Left renal pelvis (tissue), 4 donors: ENCODE measurements around the gene TMEM170A. TPM values are rescaled to one million over a fixed set of nuclear protein-coding genes. Genes with fewer than 3 reads are reported as not detected.
A peak's percentile ranks its signal among the peaks of the same experiment; 100 is the strongest.
"Not testable (repeated sequence)": the region's sequence is repeated elsewhere in the genome, so short reads cannot be mapped to it uniquely, and the experiment has no call there.

Experiments
- DNase-seq, 4 donors: peaks; one replicate each; pipeline ENCODE4 v3.0.0-alpha.2; 2013; ENCODE audit warnings: low read depth in 4 of 4, low spot score in 3 of 4
- polyA plus RNA-seq, 4 donors: library from polyadenylated mRNA; unstranded; fragments of 120-200 nt; gene quantifications; one replicate each; pipeline ENCODE4 v1.2.1, GENCODE V29; 2013; ENCODE audit not compliant: insufficient read length in 4 of 4

TMEM170A gene, protein sequence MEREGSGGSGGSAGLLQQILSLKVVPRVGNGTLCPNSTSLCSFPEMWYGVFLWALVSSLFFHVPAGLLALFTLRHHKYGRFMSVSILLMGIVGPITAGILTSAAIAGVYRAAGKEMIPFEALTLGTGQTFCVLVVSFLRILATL
- polyA plus RNA-seq, result 10 to 100 TPM; 32.8 to 45.3 (median 40.3) TPM

DNA sequence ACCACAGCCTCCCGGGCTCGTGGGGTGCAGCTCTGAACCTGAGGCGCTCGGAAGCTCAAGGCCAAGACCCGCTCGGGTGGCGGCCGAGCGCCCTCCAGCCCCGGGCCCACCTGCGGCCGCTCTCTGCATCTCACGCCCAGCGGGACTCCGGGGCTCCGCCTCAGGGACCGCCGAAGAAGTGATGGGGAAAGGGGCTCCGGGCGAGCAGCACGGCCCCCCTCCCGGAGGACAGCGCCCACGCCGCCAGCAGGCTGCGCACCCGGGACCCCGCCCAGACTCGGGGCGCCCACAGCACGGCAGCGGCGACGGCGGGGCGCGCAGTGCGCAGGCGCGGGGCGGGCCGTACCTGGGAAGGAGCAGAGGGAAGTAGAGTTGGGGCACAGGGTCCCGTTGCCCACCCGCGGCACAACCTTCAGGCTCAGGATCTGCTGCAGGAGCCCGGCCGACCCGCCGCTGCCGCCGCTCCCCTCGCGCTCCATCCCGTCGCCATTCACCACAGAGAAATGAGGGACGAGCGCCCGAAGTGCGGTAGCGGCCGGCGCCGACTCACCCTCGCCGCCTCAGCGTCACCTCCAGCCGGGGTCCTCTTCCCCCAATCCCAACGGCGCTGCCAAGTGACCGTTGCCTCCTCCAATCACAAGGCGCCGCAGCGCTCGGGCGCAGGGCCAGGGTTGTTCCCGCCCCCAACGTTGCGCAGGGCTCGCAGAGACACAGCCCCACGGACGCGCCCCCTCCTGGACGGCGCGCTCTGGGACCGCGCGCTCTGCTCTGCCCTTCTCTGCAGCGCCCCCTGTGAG, at the start of gene TMEM170A:
TSS of gene TMEM170A (minus strand) at position 568 of the 797 bp plus-strand sequence. CDS start at position 479, 89 bp downstream.
- peak; percentile 97 to 98 (median 98) for DNase-seq

DNA sequence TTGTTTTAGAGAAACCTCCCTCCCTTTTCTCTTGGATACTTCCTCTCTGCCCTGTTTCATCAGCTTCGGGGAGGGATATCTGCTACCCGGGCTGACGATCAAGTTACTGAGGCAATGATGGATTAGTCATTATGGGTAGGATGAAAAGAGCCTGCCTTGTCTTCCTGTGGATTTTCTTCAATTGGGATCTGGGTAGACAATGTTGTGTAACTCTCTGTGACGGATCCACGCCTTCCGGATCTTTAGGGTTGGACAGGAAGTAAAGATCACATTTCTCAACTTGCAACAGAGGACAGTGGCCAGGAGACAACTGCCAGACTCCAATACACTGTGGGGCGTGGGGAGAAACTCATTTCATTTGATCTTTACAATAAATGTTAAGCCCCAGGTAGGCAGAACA, 42.1 kb upstream of the TMEM170A start:
- no peak for DNase-seq

DNA sequence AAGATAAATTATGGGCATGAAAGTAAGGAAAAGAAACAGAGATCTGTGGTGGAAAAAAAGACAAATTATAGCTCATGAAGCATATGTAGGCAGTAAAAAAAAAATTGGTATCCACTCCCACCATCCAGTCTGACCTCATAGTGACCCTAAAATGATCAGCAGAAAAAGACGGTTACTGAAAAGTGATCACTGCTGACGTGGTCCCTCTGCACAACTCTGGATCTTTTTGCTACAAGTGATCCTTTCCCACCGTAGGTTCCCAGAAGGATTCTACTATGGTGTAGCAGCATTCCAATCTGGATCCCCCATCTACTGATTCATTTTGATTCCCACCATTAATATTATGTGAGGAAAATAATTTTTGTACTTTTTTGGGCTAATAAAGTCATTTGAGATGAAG, 41.6 kb upstream of the TMEM170A start:
- no peak for DNase-seq

DNA sequence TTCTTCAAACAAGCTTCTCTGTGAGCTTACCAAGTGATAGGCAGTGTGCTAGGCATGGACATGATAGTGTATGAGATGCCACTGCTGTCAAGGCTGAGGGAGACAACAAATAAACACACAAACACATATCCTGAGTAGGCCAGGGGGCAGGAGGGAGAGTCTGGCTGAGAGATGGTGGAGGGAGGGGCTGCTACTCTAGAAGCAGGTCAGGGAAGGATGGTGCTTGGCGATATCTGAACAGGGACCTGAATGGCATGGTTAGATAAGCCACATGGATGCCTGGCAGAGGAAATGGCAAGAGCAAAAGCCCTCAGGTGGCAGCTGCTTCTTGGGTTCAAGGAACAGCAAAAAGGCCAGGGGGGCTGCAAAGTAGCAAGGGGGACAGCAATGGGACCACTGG, 39.3 kb upstream of the TMEM170A start:
- no peak for DNase-seq

DNA sequence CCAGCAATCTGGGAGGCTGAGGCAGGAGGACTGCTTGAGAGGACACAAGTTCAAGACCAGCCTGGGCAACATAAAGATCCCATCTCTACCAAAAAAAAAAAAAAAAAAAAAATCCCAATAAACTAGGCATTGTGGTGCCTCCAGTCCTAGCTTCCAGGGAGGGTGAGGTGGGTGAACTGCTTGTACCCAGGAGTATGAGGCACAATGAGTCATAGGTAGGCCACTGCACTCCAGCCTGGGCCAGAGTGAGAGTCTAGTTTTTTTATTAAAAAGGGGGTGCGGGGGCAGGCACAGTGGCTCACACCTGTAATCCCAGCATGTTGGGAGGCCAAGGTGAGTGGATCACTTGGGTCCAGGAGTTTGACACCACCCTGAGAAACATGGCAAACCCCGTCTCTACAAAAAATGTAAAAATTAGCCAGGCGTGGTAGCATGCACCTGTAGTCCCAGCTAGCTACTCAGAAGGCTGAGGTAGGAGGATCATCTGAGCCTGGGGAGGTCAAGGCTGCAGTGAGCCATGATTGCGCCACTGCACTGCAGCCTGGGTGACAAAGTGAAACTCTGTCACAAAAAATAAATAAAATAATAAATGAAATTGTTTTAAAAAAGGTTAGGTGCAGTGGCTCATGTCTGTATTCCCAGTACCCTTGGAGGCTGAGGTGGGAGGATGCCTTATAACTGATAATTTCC, 38.6 kb upstream of the TMEM170A start:
- no peak for DNase-seq

DNA sequence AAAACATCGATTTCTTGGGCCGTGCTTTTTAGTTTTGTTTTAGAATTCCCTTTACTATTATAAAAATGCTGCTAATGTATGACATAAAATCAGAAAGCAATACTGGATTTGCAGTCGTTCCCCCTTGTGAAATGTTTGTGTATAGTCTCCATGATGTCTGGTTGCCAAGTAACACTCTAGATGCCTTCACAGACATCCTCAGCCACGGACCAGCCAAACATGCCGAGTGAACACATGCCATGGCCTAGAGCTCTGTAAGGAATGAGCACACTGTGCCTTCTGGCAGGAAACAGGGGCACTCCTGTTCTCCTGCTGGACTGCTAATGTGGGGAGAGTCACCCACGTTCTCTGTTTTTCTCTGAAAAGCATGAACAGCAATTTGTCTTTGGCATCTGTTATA, 37.3 kb upstream of the TMEM170A start:
- not testable (repeated sequence) for DNase-seq

DNA sequence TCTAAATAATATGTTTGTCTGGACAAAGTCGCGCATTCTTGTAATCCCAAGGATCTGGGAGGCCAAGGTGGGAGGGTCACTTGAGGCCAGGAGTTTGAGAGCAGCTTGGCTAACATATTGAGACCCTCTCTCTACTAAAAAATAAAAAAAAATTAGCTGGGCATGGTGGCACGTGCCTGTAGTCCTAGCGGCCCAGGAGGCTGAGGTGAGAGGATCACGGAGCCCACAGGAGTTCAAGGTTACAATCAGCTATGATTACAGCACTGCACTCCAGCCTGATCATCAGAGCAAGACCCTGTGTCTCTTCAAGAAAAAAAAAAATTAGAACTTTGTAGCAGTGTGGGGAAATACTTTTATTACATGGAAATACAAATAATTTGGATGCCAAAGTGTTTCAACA, 36.9 kb upstream of the TMEM170A start:
- DNase-seq, result no peak

DNA sequence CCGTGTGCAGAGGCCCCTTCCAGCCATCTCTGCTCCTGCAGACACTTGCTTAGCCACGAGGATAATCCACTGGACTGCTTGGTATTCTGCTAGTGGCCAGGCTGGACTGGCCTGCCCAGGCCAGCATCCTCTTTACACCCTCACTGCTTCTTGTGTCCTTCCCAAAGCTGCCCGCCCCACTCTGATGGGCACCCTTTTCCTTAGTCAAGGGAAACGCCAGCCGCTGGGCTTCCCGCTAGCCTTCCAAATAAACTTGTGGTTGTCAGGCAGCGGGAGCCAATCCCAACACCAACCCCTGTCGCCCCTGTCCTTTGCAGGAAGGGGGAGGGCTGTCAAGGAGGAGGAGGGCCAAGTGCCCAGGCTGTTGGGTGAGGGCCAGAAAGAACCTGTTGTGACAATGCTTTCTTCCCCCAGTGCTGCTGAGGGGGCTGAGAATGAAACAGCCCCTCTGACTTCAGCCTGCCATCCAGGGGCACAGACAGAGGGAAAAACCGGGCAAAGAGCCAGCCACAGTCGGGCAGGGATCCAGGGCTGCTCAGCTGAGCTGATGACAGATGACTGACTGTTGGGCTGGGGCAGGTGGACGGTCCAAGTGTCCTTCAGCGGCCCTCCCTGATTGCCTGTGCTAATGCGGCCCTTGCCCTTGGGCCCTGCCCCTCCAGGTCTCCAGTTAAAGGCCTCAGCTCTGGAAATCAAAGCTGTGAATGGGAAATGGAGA, 34.3 kb upstream of the TMEM170A start:
- DNase-seq, result not testable (repeated sequence)

DNA sequence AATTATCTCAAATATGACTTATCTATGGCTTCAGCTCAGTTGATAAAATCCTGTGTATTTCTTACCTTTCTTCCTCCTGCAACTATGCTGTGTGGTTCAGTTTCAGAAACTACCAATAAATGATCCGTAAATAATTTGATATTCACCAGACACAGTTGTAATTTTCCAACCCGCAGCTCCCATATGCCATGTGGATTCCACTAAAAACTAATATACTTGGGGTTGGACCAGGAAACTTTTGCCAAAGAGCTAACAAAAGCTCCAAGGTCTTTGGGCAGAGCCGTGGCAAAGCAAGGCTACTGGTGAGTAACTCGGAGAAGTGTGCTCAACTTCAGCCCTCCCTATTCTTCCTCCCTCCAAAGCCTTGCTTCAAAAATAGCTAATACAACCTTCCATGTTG, 33.1 kb upstream of the TMEM170A start:
- no peak for DNase-seq

DNA sequence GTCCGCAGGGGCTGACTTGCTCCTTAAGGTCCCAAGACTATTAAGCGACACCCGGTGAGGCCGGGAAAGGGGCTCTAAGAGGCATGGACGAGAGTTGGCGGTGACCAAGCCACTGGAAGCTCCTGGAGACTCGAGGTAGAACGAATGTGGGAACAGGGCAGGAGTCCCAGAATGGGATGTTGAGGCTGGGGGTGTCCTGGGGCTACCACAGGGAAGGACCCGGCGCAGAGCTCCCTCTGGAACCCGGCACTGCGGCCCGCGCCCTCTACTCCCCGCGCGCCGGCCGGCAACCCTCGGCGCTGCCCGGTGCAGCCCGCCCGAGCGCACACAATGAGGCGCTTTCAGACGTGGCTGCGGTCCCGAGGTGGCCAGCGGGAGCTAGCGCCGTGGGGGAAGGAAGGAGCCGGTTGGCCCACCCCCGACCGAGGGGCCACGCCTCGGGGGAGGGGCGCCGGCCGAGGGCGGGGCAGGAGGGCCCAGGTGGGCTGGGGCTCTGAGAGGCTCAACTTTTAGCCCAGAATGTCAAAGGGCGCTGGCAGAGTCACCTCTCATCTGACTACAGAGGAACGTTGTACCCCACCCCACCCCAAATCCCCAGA, 30.7 kb upstream of the TMEM170A start, which contains the start of gene CHST6:
TSS of gene CHST6 (minus strand) at position 366 of the 599 bp plus-strand sequence. CDS start 15,613 bp downstream, outside the sequence.
- no peak for DNase-seq

DNA sequence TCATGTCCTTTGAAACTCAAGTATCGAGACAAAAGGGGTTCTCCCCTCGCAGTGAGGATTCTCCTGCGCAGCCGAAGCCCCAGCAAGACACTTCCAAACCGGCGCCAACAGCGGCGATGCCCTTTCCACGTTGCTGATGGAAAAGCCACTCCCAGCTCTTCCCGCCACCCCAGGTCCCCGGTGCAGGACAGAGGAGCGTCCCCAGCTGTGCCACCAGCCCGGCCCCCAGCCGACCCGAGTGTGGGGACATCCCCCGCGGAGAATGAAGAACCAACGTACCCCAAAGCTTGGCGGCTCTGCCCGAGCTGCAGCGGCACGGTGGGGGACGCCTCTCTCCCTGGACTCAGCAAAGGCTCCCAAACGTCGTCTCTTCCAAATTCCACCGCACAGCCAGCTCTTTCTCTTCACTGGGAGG, 30.2 kb upstream of the TMEM170A start:
- no peak for DNase-seq

DNA sequence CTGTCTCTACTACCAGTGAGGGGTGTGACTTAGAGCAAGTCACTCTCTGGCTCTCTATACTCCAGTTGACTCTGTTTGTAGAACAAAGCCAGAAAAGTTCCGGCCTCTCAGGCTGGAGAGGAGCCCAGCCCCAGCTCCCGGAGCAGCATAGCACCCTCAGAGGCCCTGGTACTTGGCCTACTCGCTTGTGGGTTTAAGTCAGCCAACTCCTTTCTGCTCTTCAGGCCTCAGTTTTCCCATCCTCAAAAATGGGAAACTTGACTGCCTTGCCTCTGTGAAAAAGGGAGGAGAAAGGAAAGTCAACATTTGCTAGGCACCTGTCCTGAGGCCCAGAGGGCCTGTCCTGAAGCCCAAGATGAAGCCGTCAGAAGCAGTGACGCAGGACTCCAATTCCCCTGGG, 29.7 kb upstream of the TMEM170A start:
- DNase-seq, result no peak

DNA sequence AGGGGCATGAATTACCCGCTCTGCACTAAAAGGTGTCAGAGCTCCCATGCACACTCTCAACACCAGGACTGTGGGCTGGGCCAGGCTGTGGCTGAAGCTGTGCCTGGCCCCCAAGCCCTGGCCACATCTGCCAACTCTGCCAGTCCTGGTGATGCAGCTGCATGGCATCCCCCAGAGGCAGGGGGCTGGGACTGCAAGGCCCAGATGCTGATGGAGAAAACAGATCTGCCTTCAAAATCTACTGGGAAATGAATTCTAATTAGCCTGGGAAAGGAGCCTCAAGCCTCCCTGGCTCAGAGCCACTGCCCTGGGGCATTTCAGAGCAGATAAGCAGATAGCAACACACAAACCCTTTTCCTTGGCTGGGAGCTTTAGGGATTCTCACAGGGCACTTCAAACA, 27.4 kb upstream of the TMEM170A start:
- DNase-seq, result no peak

DNA sequence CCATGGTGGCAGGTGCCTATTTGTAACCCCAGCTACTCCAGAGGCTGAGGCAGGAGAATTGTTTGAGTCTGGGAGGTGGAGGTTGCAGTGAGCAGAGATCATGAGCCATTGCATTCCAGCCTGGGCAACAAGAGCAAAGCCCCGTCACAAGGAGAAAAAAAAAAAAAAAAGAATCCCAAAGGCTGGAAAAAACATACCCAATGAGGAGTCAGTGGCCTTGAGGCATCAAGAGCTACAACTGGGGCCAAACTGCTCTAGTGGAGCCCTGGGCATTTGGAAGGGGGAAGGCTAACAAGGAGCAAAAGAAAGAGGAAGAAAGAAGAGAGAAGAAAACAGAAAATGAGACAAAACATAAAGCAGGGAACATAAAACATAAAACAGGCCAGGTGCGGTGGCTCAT, 23.8 kb upstream of the TMEM170A start:
- no peak for DNase-seq

DNA sequence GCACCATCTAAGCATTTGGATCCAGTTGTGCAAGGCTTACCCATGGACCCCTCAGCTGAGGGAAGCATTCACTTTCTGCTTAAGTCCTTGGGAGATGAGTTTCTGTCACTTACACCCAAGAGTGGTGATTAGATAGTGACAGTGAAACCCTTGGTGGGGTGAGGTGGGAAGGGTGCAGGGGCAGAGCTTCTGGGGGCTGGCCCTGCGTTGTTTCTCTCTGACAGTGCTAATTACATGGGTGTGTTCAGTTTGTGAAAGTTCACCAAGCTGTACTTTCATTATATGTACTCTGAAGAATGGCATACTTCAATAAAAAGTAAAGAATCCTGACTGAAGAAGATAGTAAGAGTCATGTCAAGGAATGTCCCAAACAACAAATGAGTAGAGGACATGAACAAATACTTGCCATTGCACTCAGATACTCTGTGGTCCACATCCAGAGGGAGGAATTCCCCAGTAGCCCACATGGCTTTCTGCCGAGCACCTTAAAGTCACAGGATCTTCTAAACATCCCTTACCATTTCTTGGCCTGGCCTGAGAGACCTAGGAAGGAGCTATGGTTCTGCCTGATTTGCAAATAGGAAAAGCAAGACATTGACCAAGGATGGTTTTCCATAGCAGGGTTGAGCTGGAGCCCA, 22.3 kb upstream of the TMEM170A start:
- no peak for DNase-seq

DNA sequence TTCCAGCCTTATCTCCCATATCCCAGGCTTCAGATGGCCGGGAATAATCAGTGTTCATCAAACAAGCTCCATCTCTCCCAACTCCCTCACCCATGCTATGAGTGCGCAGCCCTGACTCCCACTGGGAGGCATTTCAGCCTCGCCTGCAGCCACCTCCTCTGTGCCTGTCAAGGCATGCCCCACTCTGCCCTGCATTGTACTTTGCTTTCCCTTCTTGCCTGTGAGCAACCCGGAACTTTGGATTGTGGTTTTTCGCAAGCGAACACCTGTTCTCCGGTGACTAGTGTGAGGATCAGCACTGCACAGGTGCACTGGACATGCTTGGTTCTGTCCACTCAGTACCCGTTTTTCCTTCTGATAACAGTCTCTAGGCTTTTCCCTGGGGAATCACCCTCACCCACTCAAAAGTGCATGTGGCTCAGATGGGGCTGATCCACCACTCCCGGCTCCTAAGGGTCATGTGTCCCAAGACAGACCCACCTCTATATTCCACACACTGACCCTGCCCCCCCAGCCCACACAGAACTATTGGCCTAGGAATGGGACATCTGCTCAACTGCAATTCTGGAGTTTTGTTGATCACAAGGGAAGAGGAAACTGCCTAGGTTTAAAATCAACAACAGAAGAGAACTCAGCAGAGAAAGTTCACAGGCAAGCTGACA, 21.7 kb upstream of the TMEM170A start:
- DNase-seq, result no peak

DNA sequence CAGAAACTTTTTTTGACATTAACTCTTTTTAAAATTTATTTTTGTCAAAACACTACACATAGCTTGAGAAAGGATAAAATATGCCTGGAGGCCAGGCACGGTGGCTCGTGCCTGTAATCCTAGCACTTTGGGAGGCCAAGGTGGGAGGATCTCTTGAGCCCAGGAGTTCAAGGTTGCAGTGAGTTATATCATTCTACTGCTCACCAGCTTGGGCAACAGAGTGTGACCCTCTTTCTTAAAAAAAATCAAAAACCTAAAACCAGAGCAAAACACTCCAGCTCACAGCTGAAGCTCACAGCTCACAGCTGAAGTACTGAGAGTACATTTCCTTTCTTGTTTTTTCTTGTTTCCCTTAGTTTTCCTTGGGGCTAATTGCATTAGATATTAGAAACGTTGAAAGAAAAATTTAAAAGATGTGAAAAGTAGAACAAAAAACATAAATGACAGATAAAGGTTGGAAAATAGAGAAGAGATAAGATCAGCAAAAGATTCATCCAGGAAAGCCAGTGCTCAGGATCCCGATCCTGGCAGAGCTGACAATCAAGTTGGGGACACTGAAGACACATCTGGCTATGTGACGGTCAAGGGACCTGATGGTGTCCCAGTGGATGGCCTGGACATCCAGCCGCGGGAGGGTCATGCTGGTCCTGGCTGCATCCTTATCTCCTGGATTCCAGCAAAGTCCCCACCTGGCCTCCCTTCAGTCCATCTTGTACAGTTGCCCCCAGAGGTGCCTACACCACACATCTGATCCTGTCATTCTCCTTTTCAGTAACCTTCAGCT, 20.9 kb upstream of the TMEM170A start:
- DNase-seq, result no peak

DNA sequence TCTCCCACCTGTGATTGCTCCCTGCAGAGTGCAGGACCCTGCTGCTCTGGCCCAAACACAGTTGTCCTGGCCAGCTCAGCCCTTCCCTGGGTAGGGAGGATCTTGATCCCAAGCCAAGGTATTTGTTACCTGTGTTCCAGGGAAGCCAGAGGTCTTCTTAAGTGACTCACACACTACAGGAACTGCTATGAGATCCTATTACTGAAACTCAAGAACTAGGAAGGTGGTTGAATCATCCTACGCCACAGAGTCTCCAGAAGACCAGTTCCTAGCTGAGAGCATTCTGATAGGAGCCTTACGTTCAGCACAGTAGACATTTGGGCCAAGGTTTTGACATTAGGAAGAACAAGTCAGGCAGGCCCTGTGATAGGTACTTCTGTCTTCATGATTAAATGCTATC, 18.7 kb upstream of the TMEM170A start:
- no peak for DNase-seq
